Breast epithelium (tissue), 3 donors: ENCODE results near the gene NCK2.

ENCODE experiments used
- POLR2AphosphoS5 ChIP-seq, 3 donors: sonication (generic); formaldehyde crosslinking; IDR thresholded peaks; one replicate each; pipeline ENCODE4 v1.6.1; 2017; ENCODE audit warnings: antibody characterized with exemption in 3 of 3
- TF ChIP-seq, protein P1 (sequence below), 3 donors: fragments of 450-650 bp; IDR thresholded peaks; one replicate each; pipeline ENCODE4 v1.5.1; 2016 to 2017; ENCODE audit warnings: antibody characterized with exemption in 3 of 3, mild to moderate bottlenecking in 3 of 3, moderate library complexity in 3 of 3

DNA sequence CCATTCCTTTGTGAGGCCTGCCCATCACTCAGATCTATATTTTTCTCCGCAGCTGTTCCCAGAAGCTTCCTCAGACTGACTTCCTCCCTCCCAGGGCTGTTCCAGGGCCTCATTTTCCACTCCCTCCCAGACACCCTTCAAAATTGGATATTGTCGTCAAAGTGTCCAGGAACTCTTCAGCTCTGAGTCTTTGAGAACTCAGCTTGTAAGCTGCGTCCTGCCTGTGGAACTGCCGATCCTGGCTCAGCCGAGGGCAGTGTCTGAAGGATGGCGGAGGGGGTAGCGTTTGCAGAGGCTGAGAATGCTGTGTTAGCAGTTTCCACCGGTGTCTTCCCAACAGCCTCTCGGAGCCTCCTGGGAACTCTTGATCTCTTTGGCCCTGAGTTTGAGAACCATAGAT is 27.1 kb downstream of the NCK2 start:
- TF ChIP-seq, protein P1, sequence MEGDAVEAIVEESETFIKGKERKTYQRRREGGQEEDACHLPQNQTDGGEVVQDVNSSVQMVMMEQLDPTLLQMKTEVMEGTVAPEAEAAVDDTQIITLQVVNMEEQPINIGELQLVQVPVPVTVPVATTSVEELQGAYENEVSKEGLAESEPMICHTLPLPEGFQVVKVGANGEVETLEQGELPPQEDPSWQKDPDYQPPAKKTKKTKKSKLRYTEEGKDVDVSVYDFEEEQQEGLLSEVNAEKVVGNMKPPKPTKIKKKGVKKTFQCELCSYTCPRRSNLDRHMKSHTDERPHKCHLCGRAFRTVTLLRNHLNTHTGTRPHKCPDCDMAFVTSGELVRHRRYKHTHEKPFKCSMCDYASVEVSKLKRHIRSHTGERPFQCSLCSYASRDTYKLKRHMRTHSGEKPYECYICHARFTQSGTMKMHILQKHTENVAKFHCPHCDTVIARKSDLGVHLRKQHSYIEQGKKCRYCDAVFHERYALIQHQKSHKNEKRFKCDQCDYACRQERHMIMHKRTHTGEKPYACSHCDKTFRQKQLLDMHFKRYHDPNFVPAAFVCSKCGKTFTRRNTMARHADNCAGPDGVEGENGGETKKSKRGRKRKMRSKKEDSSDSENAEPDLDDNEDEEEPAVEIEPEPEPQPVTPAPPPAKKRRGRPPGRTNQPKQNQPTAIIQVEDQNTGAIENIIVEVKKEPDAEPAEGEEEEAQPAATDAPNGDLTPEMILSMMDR (IDR thresholded peaks at IDR 0.05): no peak
- no peak for TF ChIP-seq POLR2AphosphoS5 (IDR thresholded peaks at IDR 0.05)
